NCI-H1105 (cell line): Measurements from ENCODE around the gene PML.
A peak's percentile ranks its signal among the peaks of the same experiment; 100 is the strongest.
"Not testable (repeated sequence)": the region's sequence is repeated elsewhere in the genome, so short reads cannot be mapped to it uniquely, and the experiment has no call there.

Experiments used
- DNase-seq: peaks from one replicate; lab custom pipeline; 2025; lab: John Stamatoyannopoulos, UW

Gene PML

GRCh38 chr15:73957785-73958184 lies 36.7 kb upstream of the PML start:
- no peak for DNase-seq

GRCh38 chr15:73959012-73959581 lies 35.4 kb upstream of the PML start:
- DNase-seq, result no peak

- no peak for DNase-seq
Observed at GRCh38 chr15:73959801-73960200, 34.7 kb upstream of the PML start.

GRCh38 chr15:73960472-73961070 lies 33.9 kb upstream of the PML start:
- DNase-seq, result not testable (repeated sequence)

- DNase-seq, result no peak
Observed at GRCh38 chr15:73962433-73962832, 32.1 kb upstream of the PML start.

- DNase-seq, result peak; percentile 21
Observed at GRCh38 chr15:73964736-73965093, 29.8 kb upstream of the PML start.

GRCh38 chr15:73965094-73965757 lies 29.3 kb upstream of the PML start:
- no peak for DNase-seq

GRCh38 chr15:73965758-73966113 lies 28.8 kb upstream of the PML start:
- no peak for DNase-seq

GRCh38 chr15:73968461-73968860 lies 26.1 kb upstream of the PML start:
- no peak for DNase-seq

GRCh38 chr15:73969151-73969759 lies 25.3 kb upstream of the PML start:
- no peak for DNase-seq

- peak; percentile 54 for DNase-seq
Observed at GRCh38 chr15:73972984-73973682, 21.4 kb upstream of the PML start.

GRCh38 chr15:73973683-73974200 lies 20.8 kb upstream of the PML start:
- not testable (repeated sequence) for DNase-seq

- DNase-seq, result not testable (repeated sequence)
Observed at GRCh38 chr15:73975440-73976125, 18.9 kb upstream of the PML start.

- no peak for DNase-seq
Observed at GRCh38 chr15:73978896-73979295, 15.6 kb upstream of the PML start.

GRCh38 chr15:73979636-73980035 lies 14.9 kb upstream of the PML start:
- DNase-seq, result no peak

- DNase-seq, result no peak
Observed at GRCh38 chr15:73981761-73982221, 12.7 kb upstream of the PML start.

- DNase-seq, result no peak
Observed at GRCh38 chr15:73982222-73982962, 12.1 kb upstream of the PML start.

GRCh38 chr15:73983211-73983727 lies 11.2 kb upstream of the PML start:
- no peak for DNase-seq

GRCh38 chr15:73983773-73984172 lies 10.7 kb upstream of the PML start:
- no peak for DNase-seq

GRCh38 chr15:73984208-73984979 lies 10.1 kb upstream of the PML start:
- DNase-seq, result no peak
